SIG-M5 treated with dmso at 0.1 percent for 504 hours (cell line): ENCODE measurements around the gene UBXN4.
A peak's percentile ranks its signal among the peaks of the same experiment; 100 is the strongest.
"Not testable (repeated sequence)": the region's sequence is repeated elsewhere in the genome, so short reads cannot be mapped to it uniquely, and the experiment has no call there.

ENCODE experiments used
- DNase-seq: peaks from one replicate; lab custom pipeline; 2025; ENCODE audit not compliant: unreplicated experiment; lab: John Stamatoyannopoulos, UW

UBXN4 gene

GRCh38 chr2:135802350-135802749 lies 60.7 kb downstream of the UBXN4 start:
- DNase-seq = no peak

GRCh38 chr2:135803278-135803677 lies 61.6 kb downstream of the UBXN4 start:
- no peak for DNase-seq

- not testable (repeated sequence) for DNase-seq
Observed at GRCh38 chr2:135807874-135808273, 66.2 kb downstream of the UBXN4 start.

- DNase-seq = no peak
Observed at GRCh38 chr2:135812907-135813511, 71.4 kb downstream of the UBXN4 start.

GRCh38 chr2:135815269-135815668 lies 73.6 kb downstream of the UBXN4 start:
- DNase-seq = no peak

- no peak for DNase-seq
Observed at GRCh38 chr2:135817466-135817865, 75.8 kb downstream of the UBXN4 start.

- no peak for DNase-seq
Observed at GRCh38 chr2:135817951-135818350, 76.3 kb downstream of the UBXN4 start.

GRCh38 chr2:135818937-135819610 lies 77.4 kb downstream of the UBXN4 start:
- peak; percentile 88 for DNase-seq

- peak; percentile 85 for DNase-seq
Observed at GRCh38 chr2:135820003-135820618, 78.5 kb downstream of the UBXN4 start.

GRCh38 chr2:135821190-135821589 lies 79.5 kb downstream of the UBXN4 start:
- no peak for DNase-seq

- no peak for DNase-seq
Observed at GRCh38 chr2:135822855-135823254, 81.2 kb downstream of the UBXN4 start.

- no peak for DNase-seq
Observed at GRCh38 chr2:135825131-135825530, 83.5 kb downstream of the UBXN4 start.

GRCh38 chr2:135825550-135826176 lies 84.0 kb downstream of the UBXN4 start:
- DNase-seq = no peak

GRCh38 chr2:135826544-135826943 lies 84.9 kb downstream of the UBXN4 start:
- DNase-seq = no peak

GRCh38 chr2:135829378-135830135 lies 87.9 kb downstream of the UBXN4 start:
- DNase-seq = no peak

- DNase-seq = no peak
Observed at GRCh38 chr2:135831180-135831812, 89.6 kb downstream of the UBXN4 start.

- DNase-seq = no peak
Observed at GRCh38 chr2:135832891-135833290, 91.2 kb downstream of the UBXN4 start.
